HG03432 (cell line): ENCODE data around the gene SOCS1.
A peak's percentile ranks its signal among the peaks of the same experiment; 100 is the strongest.

Source experiments
- ATAC-seq: cut with Tn5 transposase; IDR thresholded peaks from one replicate; pipeline ENCODE4 v1.9.1; 2021; ENCODE audit warnings: mild to moderate bottlenecking, moderate library complexity; ENCODE audit not compliant: unreplicated experiment

The SOCS1 gene

GRCh38 chr16:11249233-11250061 is 6.6 kb downstream of the SOCS1 start:
- ATAC-seq = no peak

- no peak for ATAC-seq
Observed at GRCh38 chr16:11248133-11248532, 7.9 kb downstream of the SOCS1 start.

- ATAC-seq = no peak
Observed at GRCh38 chr16:11245988-11246387, 10.0 kb downstream of the SOCS1 start.

GRCh38 chr16:11245222-11245737 is 10.7 kb downstream of the SOCS1 start:
- no peak for ATAC-seq

- no peak for ATAC-seq
Observed at GRCh38 chr16:11242658-11243057, 13.3 kb downstream of the SOCS1 start.

- ATAC-seq = no peak
Observed at GRCh38 chr16:11241480-11242204, 14.4 kb downstream of the SOCS1 start.

- no peak for ATAC-seq
Observed at GRCh38 chr16:11240636-11241473, 15.1 kb downstream of the SOCS1 start.

GRCh38 chr16:11239644-11240632 is 16.1 kb downstream of the SOCS1 start:
- ATAC-seq = no peak

GRCh38 chr16:11238272-11239202 is 17.5 kb downstream of the SOCS1 start:
- ATAC-seq = no peak

- no peak for ATAC-seq
Observed at GRCh38 chr16:11236461-11237254, 19.3 kb downstream of the SOCS1 start.

- no peak for ATAC-seq
Observed at GRCh38 chr16:11235703-11235991, 20.4 kb downstream of the SOCS1 start.

- ATAC-seq = no peak
Observed at GRCh38 chr16:11234884-11235702, 20.9 kb downstream of the SOCS1 start.

GRCh38 chr16:11233727-11234376 is 22.2 kb downstream of the SOCS1 start:
- ATAC-seq = no peak

GRCh38 chr16:11232852-11233726 is 22.9 kb downstream of the SOCS1 start:
- ATAC-seq = peak; percentile 65

- ATAC-seq = no peak
Observed at GRCh38 chr16:11232302-11232851, 23.6 kb downstream of the SOCS1 start.
